NCI-H1436 (cell line): ENCODE data around the gene AFF2.
A peak's percentile ranks its signal among the peaks of the same experiment; 100 is the strongest.

Source experiments
- DNase-seq: peaks from one replicate; lab custom pipeline; 2025; lab: John Stamatoyannopoulos, UW

AFF2 gene

GRCh38 chrX:148588649-148589310 lies 88.4 kb downstream of the AFF2 start:
- DNase-seq: no peak

GRCh38 chrX:148592595-148592994 lies 92.2 kb downstream of the AFF2 start:
- no peak for DNase-seq

GRCh38 chrX:148593146-148593545 lies 92.7 kb downstream of the AFF2 start:
- no peak for DNase-seq

- no peak for DNase-seq
Measured at GRCh38 chrX:148593987-148594386, 93.6 kb downstream of the AFF2 start.

GRCh38 chrX:148599404-148599803 lies 99.0 kb downstream of the AFF2 start:
- peak; percentile 8 for DNase-seq

- DNase-seq: no peak
Measured at GRCh38 chrX:148600131-148600530, 99.7 kb downstream of the AFF2 start.

GRCh38 chrX:148600581-148600980 lies 100.2 kb downstream of the AFF2 start:
- no peak for DNase-seq

- DNase-seq: no peak
Measured at GRCh38 chrX:148601034-148601433, 100.6 kb downstream of the AFF2 start.

- no peak for DNase-seq
Measured at GRCh38 chrX:148609515-148610327, 109.3 kb downstream of the AFF2 start.

- DNase-seq: no peak
Measured at GRCh38 chrX:148610328-148610698, 109.9 kb downstream of the AFF2 start.

- no peak for DNase-seq
Measured at GRCh38 chrX:148611993-148612392, 111.6 kb downstream of the AFF2 start.

- DNase-seq: no peak
Measured at GRCh38 chrX:148612431-148612830, 112.0 kb downstream of the AFF2 start.

GRCh38 chrX:148613636-148614035 lies 113.2 kb downstream of the AFF2 start:
- DNase-seq: no peak

GRCh38 chrX:148615491-148615890 lies 115.1 kb downstream of the AFF2 start:
- DNase-seq: no peak

- no peak for DNase-seq
Measured at GRCh38 chrX:148618470-148619445, 118.3 kb downstream of the AFF2 start.

GRCh38 chrX:148620023-148620422 lies 119.6 kb downstream of the AFF2 start:
- no peak for DNase-seq

- no peak for DNase-seq
Measured at GRCh38 chrX:148624951-148625474, 124.6 kb downstream of the AFF2 start.

GRCh38 chrX:148628621-148629020 lies 128.2 kb downstream of the AFF2 start:
- no peak for DNase-seq

- DNase-seq: no peak
Measured at GRCh38 chrX:148629434-148629833, 129.0 kb downstream of the AFF2 start.

GRCh38 chrX:148632444-148632843 lies 132.0 kb downstream of the AFF2 start:
- DNase-seq: no peak

- no peak for DNase-seq
Measured at GRCh38 chrX:148633218-148633908, 132.9 kb downstream of the AFF2 start.

- DNase-seq: no peak
Measured at GRCh38 chrX:148634591-148634990, 134.2 kb downstream of the AFF2 start.
